IMR-90 (cell line): ENCODE data around the gene ENTREP3. TPM values are rescaled to one million over a fixed set of nuclear protein-coding genes. Genes with fewer than 3 reads are reported as not detected.

Experiments used
- ATAC-seq: fragments of 200-7000 bp; cut with Tn5 transposase; 2 replicates; pipeline ENCODE4 v1.9.1; 2020; ENCODE audit warnings: low read depth, mild to moderate bottlenecking, moderate library complexity
- BruUV-seq: library from RNA; stranded (reverse); fragments of 400-500 nt; replicated peaks from 2 replicates; lab custom pipeline; 2021; lab: Mats Ljungman, UMichigan
- CTCF ChIA-PET: fragments of 300-600 bp; formaldehyde crosslinking; extraction: SDS; loops from one replicate; lab custom pipeline; 2021; ENCODE audit warnings: antibody characterized with exemption; lab: Yijun Ruan, JAX
- POLR2A ChIA-PET: fragments of 300-600 bp; sonication (Branson Sonifier 250); formaldehyde crosslinking; loops from one replicate; lab custom pipeline; 2022; ENCODE audit warnings: antibody characterized with exemption; ENCODE audit not compliant: unreplicated experiment; lab: Charles Lee
- DNase-seq: peaks from one replicate; pipeline ENCODE4 v3.0.0; 2013
- H2AFZ ChIP-seq: replicated peaks from 2 replicates; pipeline ENCODE3; 2013; ENCODE audit warnings: low read length, mild to moderate bottlenecking; ENCODE audit not compliant: poor library complexity
- H2AK5ac ChIP-seq: 2 replicates; pipeline ENCODE4 v1.6.1; 2013; ENCODE audit warnings: low read depth, low read length, inconsistent platforms
- H2AK9ac ChIP-seq: replicated peaks from 2 replicates; pipeline ENCODE3; 2013; ENCODE audit warnings: mild to moderate bottlenecking, low read depth, low read length, moderate library complexity; ENCODE audit not compliant: poor library complexity
- H2BK120ac ChIP-seq: 2 replicates; pipeline ENCODE4 v1.6.1; 2013; ENCODE audit warnings: low read depth, low read length, inconsistent platforms
- H2BK15ac ChIP-seq: 3 replicates; pipeline ENCODE4 v1.6.1; 2013; ENCODE audit warnings: low read depth, low read length, inconsistent platforms
- H2BK20ac ChIP-seq: 2 replicates; pipeline ENCODE4 v1.6.1; 2013; ENCODE audit warnings: low read depth, mild to moderate bottlenecking, inconsistent platforms, low read length, moderate library complexity
- H2BK5ac ChIP-seq: 2 replicates; pipeline ENCODE4 v1.6.1; 2013; ENCODE audit warnings: mild to moderate bottlenecking, low read depth, low read length, inconsistent platforms; ENCODE audit not compliant: poor library complexity, severe bottlenecking
- H3K14ac ChIP-seq: replicated peaks from 2 replicates; pipeline ENCODE4 v1.6.1; 2013; ENCODE audit warnings: low read depth, low read length, inconsistent platforms
- H3K18ac ChIP-seq: 2 replicates; pipeline ENCODE4 v1.6.1; 2013; ENCODE audit warnings: low read depth, low read length, control low read depth
- H3K23ac ChIP-seq: 2 replicates; pipeline ENCODE4 v1.6.1; 2013; ENCODE audit warnings: low read depth, low read length, inconsistent platforms
- H3K27ac ChIP-seq: 2 replicates; pipeline ENCODE4 v1.5.1; 2013; ENCODE audit warnings: mild to moderate bottlenecking, control low read depth, low read length; ENCODE audit not compliant: insufficient read depth
- H3K27me3 ChIP-seq: 2 replicates; pipeline ENCODE4 v1.6.1; 2013; ENCODE audit warnings: low read length; ENCODE audit not compliant: control insufficient read depth, insufficient read depth
- H3K36me3 ChIP-seq: 2 replicates; pipeline ENCODE4 v1.6.1; 2013; ENCODE audit warnings: low read length, mixed read lengths; ENCODE audit not compliant: control insufficient read depth, insufficient read depth
- H3K4ac ChIP-seq: 2 replicates; pipeline ENCODE4 v1.6.1; 2013; ENCODE audit warnings: low read depth, low read length, inconsistent platforms
- H3K4me1 ChIP-seq: 2 replicates; pipeline ENCODE4 v1.6.1; 2013; ENCODE audit warnings: low read length, mixed read lengths; ENCODE audit not compliant: control insufficient read depth, insufficient read depth
- H3K4me2 ChIP-seq: 2 replicates; pipeline ENCODE4 v1.6.1; 2013; ENCODE audit warnings: low read depth, mild to moderate bottlenecking, control low read depth, low read length, moderate library complexity
- H3K4me3 ChIP-seq: 2 replicates; pipeline ENCODE4 v1.5.1; 2013; ENCODE audit warnings: low read depth, mild to moderate bottlenecking, control low read depth, low read length, moderate library complexity; ENCODE audit not compliant: insufficient read depth
- H3K56ac ChIP-seq: 2 replicates; pipeline ENCODE4 v1.6.1; 2013; ENCODE audit warnings: low read length, inconsistent platforms; ENCODE audit not compliant: insufficient read depth; ENCODE audit errors: extremely low read depth
- H3K79me1 ChIP-seq, 2 experiments: 2 replicates each; pipeline ENCODE4 v1.6.1; 2013; ENCODE audit warnings: low read length in 2 of 2, inconsistent platforms in 1 of 2, low read depth in 1 of 2
- H3K9ac ChIP-seq: 2 replicates; pipeline ENCODE4 v1.6.1; 2013; ENCODE audit warnings: low read depth, low read length, control low read depth
- H3K9me1 ChIP-seq: 2 replicates; pipeline ENCODE4 v1.6.1; 2013; ENCODE audit warnings: low read length, inconsistent platforms; ENCODE audit not compliant: insufficient read depth
- H3K9me3 ChIP-seq: 2 replicates; pipeline ENCODE4 v1.6.1; 2013; ENCODE audit warnings: low read length; ENCODE audit not compliant: control insufficient read depth, insufficient read depth
- H4K20me1 ChIP-seq: 2 replicates; pipeline ENCODE4 v1.6.1; 2013; ENCODE audit warnings: low read length, inconsistent platforms; ENCODE audit not compliant: insufficient read depth
- H4K5ac ChIP-seq: 2 replicates; pipeline ENCODE4 v1.6.1; 2013; ENCODE audit warnings: mild to moderate bottlenecking, low read depth, low read length, control low read depth
- H4K8ac ChIP-seq, 2 experiments: 2 replicates each; pipeline ENCODE4 v1.6.1; 2013; ENCODE audit warnings: low read depth in 2 of 2, low read length in 2 of 2, control low read depth in 1 of 2, inconsistent platforms in 1 of 2
- H4K91ac ChIP-seq: 2 replicates; pipeline ENCODE4 v1.6.1; 2013; ENCODE audit warnings: low read depth, low read length, inconsistent platforms; ENCODE audit not compliant: insufficient read depth
- BHLHE40 ChIP-seq: fragments of 150-350 bp; IDR thresholded peaks from 2 replicates; pipeline ENCODE4 v1.6.1; 2016; ENCODE audit warnings: mild to moderate bottlenecking, low read depth, low read length
- CEBPB ChIP-seq: IDR thresholded peaks from 2 replicates; pipeline ENCODE4 v1.6.1; 2012; ENCODE audit warnings: low read depth, low read length, improper control_type of control experiment
- ELK1 ChIP-seq: fragments of 150-350 bp; IDR thresholded peaks from 2 replicates; pipeline ENCODE4 v1.6.1; 2016; ENCODE audit warnings: low read depth, mild to moderate bottlenecking, low read length, moderate library complexity, borderline replicate concordance
- MAFK ChIP-seq: IDR thresholded peaks from 2 replicates; pipeline ENCODE4 v1.6.1; 2012; ENCODE audit warnings: low read depth, low read length, improper control_type of control experiment
- RAD21 ChIP-seq: IDR thresholded peaks from 2 replicates; pipeline ENCODE4 v1.6.1; 2012; ENCODE audit warnings: low read length, improper control_type of control experiment
- RFX5 ChIP-seq: IDR thresholded peaks from 2 replicates; pipeline ENCODE4 v1.8.0; 2012; ENCODE audit warnings: low read depth, mild to moderate bottlenecking, low read length, moderate library complexity
- SMC3 ChIP-seq: fragments of 150-350 bp; IDR thresholded peaks from 2 replicates; pipeline ENCODE4 v1.6.1; 2016; ENCODE audit warnings: low read depth, mild to moderate bottlenecking, antibody characterized with exemption, low read length, moderate library complexity
- WGBS, 2 experiments: methylation state at CpG; one replicate each; pipeline versions ENCODE4 v1.1.5 to v1.1.7; 2013; ENCODE audit warnings: missing lambda C conversion rate in 2 of 2; ENCODE audit not compliant: insufficient read length in 1 of 2; ENCODE audit errors: extremely low coverage in 2 of 2; 5-methylcytosine and 5-hydroxymethylcytosine counted together
- dilution Hi-C: fragments of 300-500 bp; cut with HindIII; formaldehyde crosslinking; loops from one replicate; pipeline ENCODE4 v1.14.3; 2018; ENCODE audit warnings: low sequenced_read_pairs; ENCODE audit not compliant: unreplicated experiment
- in situ Hi-C: fragments of 300-500 bp; cut with MboI; formaldehyde crosslinking; loops from 3 replicates; pipeline ENCODE4 v1.14.3; 2019; ENCODE audit warnings: low sequenced_read_pairs, inconsistent platforms, mixed read lengths
- intact Hi-C: fragments of 100-400 bp; cut with micrococcal nuclease; formaldehyde crosslinking; loops from 2 replicates; pipeline ENCODE4 v1.10.0; 2022
- polyA plus RNA-seq, 3 experiments: library from polyadenylated mRNA; depleted of rRNA; stranded (reverse); fragments of >200 nt; gene quantifications; 2 replicates each; pipeline ENCODE4 v1.2.3, GENCODE V29; 2012; ENCODE audit warnings: low replicate concordance in 1 of 3
- total RNA-seq: library from RNA; depleted of rRNA; stranded (reverse); fragments of >200 nt; gene quantifications from 2 replicates; pipeline ENCODE4 v1.2.3, GENCODE V29; 2012
- TF ChIP-seq, protein P1 (sequence below): conservative IDR thresholded peaks from 2 replicates; pipeline ENCODE4 v1.5.1; 2012; ENCODE audit warnings: mild to moderate bottlenecking, low read depth, low read length, improper control_type of control experiment

The ENTREP3 gene
- total and polyA plus RNA-seq, 2 of the 4 experiments (the other 2 are of a cell fraction): 1.4 to 23.8 TPM

GRCh38 chr1:155297384-155297783 is 42.1 kb upstream of the ENTREP3 start:
- no TSS peak for BruUV-seq
- in situ Hi-C loops (no loop called here), dilution Hi-C loops (no loop called here), intact Hi-C loops (no loop called here)
- Histone ChIP-seq H2AFZ (no peak overlapping the region), H2BK5ac (no peak overlapping the region), H3K9me1 (no peaks in the 10 kb centered on the region), H3K27ac (no peak overlapping the region), H4K8ac (no peak overlapping the region), H2AK5ac (no peak overlapping the region), H3K56ac (no peak overlapping the region), H3K4ac (no peak overlapping the region), H3K79me1 (no peaks in the 10 kb centered on the region), H3K4me1 (no peaks in the 10 kb centered on the region), H3K4me3 (no peak overlapping the region), H2BK20ac (no peak overlapping the region), H2BK15ac (no peak overlapping the region), H2BK120ac (no peak overlapping the region), H3K4me2 (no peak overlapping the region), H3K18ac (no peak overlapping the region), H2AK9ac (no peak overlapping the region), H3K36me3 (no peaks in the 10 kb centered on the region), H3K14ac (no peak overlapping the region), H4K91ac (no peak overlapping the region), H3K27me3 (peaks cover 53% of the 10 kb centered on the region), H4K5ac (no peak overlapping the region), H3K9me3 (peaks cover 2% of the 10 kb centered on the region; the same call in 1 of the 2 replicates), H3K23ac (no peak overlapping the region), H4K20me1 (no peaks in the 10 kb centered on the region), H3K9ac (no peak overlapping the region)
- POLR2A ChIA-PET: no interaction called here
- TF ChIP-seq RFX5: no peak
- no peak for TF ChIP-seq MAFK
- TF ChIP-seq CEBPB: no peak
- TF ChIP-seq, protein P1, sequence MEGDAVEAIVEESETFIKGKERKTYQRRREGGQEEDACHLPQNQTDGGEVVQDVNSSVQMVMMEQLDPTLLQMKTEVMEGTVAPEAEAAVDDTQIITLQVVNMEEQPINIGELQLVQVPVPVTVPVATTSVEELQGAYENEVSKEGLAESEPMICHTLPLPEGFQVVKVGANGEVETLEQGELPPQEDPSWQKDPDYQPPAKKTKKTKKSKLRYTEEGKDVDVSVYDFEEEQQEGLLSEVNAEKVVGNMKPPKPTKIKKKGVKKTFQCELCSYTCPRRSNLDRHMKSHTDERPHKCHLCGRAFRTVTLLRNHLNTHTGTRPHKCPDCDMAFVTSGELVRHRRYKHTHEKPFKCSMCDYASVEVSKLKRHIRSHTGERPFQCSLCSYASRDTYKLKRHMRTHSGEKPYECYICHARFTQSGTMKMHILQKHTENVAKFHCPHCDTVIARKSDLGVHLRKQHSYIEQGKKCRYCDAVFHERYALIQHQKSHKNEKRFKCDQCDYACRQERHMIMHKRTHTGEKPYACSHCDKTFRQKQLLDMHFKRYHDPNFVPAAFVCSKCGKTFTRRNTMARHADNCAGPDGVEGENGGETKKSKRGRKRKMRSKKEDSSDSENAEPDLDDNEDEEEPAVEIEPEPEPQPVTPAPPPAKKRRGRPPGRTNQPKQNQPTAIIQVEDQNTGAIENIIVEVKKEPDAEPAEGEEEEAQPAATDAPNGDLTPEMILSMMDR: no peak
- TF ChIP-seq ELK1: no peak
- no peak for TF ChIP-seq BHLHE40
- TF ChIP-seq RAD21: no peak
- TF ChIP-seq SMC3: no peak
- DNase-seq: no peak
- CTCF ChIA-PET: no interaction called here
- ATAC-seq: no peak
- 60% methylated on average over 4 of the region's 7 CpGs; no CpG with 5 or more reads in 1 of the 2 experiments for WGBS, 2 experiments
